Hematopoietic multipotent progenitor cell treated with erythropoietin and hydrocortisone succinate and interleukin-3 and kit ligand, for 6 days (in vitro differentiated cells): ENCODE measurements around the gene PSENEN.

Source experiments
- DNase-seq: peaks from one replicate; pipeline ENCODE4 v3.0.0-alpha.2; 2015

PSENEN gene

GRCh38 chr19:35736913-35737886 is 8.3 kb upstream of the PSENEN start:
- peak; percentile 49 for DNase-seq

- no peak for DNase-seq
These were observed 7.2 kb upstream of the PSENEN start for GRCh38 chr19:35738021-35738886.

DNA sequence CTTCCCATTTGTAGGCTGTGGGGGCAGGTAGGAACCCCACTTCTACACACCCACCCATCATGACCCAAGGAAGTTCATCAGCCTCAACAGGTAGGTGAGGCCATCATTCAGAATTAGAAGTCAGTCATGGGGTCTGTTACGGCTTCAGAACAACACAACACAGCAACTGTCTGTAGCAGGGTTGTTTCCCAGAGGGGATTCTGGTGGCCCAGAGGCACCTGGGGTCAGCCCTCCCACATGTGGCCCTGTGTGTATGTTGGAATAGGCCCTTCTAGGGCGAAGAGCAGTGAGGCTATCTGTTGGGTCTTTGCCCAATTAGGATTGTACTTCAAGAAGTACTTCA is 6.6 kb upstream of the PSENEN start:
- DNase-seq: no peak

DNA sequence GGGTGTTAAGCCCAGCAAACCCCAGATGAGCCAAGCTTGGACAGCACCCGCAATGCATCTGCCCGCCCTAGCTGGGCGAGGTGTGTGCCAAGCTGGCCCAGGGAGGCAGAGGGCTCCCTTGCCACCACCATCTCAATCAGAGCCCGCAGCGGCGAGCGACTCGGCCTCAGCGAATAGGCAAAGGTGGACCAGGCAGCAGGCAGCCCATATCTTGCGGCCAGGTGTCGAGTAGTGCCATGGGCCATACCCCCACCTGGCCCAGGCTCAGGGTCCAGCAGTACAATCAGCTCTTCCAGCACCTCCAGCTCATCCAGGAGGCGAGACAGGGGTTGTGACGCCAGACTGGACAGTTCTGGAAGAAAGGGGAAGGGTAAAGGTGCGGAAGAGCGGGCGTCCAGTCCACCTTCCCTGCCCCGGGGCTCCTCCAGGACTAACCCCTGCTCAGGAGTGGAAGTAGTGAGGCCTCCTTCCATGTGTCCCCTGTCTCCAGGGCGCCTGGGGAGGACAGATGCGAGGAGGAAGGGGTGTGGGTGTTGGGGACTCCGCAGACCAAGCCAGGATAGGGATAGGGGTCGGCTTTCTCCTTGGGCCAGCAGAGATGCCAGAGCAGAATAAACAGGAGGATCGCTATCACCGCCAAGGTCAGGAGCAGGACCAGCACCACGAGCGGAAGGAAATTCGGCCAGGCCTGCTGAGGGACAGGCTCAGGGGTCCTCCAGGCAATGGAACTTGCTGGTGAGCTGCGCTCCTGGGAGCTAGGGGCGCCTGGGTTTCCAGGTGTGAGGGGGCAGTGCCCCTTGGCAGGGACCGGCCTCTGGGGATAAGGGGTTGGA is 6.0 kb upstream of the PSENEN start:
- no peak for DNase-seq

GRCh38 chr19:35740108-35740422 is 5.4 kb upstream of the PSENEN start:
- no peak for DNase-seq

- peak; percentile 100 for DNase-seq
These were observed 4.8 kb upstream of the PSENEN start for GRCh38 chr19:35740423-35741202.

DNA sequence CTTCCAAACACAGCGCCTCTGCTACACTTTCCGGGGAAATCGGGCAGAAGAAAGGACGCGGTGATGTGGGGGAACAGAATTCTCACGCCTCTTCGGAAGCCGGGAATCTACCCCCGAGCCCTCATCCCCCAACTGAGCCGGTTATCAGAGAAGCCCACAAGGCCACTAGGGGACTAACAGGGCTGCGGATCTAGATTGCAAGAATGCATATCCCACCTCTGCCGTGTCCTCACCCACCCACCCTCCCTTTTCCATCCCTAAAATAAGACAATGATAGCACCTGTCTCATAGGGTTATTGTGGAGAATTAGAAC is 4.3 kb upstream of the PSENEN start:
- peak; percentile 78 for DNase-seq

GRCh38 chr19:35742121-35742724 is 3.2 kb upstream of the PSENEN start, which contains the start of gene IGFLR1:
Gene IGFLR1, minus strand, starts transcription at chr19:35742452. Its CDS starts 1,272 bp downstream, at chr19:35741180.
- DNase-seq: peak; percentile 74

DNA sequence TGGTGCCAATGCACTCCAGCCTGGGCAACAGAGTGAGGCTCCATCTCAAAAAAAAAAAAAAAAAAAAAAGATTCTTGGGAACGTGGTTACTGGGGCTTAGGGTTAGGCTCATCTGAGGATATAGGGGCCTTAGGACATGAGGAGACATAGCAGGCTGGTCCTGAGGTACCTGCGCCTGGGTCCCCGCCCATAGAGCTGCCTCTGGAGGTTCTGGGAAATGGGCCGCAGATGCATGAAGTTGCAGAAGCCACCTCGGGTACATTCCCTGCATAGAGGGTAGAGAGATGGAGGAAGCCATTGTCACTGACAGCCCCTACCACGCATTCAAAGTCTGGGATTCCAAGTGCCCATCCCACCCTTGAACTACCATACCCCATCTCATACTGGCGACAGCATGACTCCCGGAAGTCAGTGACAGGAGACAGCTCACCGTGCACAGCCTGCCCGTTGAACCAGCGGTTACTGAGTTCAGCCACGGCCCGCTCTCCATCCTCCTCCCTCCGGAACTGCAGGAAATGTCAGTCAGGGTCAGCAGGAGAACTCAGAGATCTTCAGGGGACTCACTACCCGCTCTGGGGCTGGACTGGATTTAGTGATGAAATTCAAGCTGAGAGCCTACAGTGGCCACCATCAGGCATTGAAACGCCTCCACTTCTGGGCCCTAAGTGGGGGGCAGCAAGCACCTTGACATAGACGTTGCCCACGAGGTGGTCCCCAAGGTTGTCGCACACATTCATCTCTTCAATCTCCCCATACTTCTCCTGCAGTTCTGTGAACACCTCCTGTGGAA is 1.6 kb upstream of the PSENEN start:
- DNase-seq: no peak

- peak; percentile 99 for DNase-seq
These were observed 772 bp upstream of the PSENEN start for GRCh38 chr19:35744430-35745327.

DNA sequence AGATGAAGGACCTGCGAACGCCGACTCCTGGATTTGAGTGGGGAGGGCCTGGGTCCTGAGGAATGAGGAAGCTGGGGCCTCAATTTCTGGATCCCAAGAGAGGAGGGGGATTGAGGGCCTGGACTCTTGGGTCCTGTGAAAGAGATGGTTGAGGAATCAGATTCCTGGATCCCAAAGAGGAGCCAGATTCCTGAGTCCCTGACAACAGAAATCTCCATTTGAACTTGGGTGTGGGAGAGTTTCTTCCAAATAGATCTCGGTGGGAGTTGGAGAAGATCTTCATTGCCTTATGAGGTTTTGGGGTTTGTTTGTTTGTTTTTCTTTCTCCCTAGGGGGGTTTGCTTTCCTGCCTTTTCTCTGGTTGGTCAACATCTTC is 624 bp downstream of the PSENEN start:
- no peak for DNase-seq

GRCh38 chr19:35746531-35746930 is 1.1 kb downstream of the PSENEN start:
- DNase-seq: no peak

GRCh38 chr19:35748106-35749020 is 2.9 kb downstream of the PSENEN start, which contains the start of gene LIN37:
Gene LIN37, plus strand, starts transcription at chr19:35748576. Its CDS starts 149 bp downstream, at chr19:35748725.
- DNase-seq: peak; percentile 100

- no peak for DNase-seq
These were observed 4.7 kb downstream of the PSENEN start for GRCh38 chr19:35750167-35750566.

DNA sequence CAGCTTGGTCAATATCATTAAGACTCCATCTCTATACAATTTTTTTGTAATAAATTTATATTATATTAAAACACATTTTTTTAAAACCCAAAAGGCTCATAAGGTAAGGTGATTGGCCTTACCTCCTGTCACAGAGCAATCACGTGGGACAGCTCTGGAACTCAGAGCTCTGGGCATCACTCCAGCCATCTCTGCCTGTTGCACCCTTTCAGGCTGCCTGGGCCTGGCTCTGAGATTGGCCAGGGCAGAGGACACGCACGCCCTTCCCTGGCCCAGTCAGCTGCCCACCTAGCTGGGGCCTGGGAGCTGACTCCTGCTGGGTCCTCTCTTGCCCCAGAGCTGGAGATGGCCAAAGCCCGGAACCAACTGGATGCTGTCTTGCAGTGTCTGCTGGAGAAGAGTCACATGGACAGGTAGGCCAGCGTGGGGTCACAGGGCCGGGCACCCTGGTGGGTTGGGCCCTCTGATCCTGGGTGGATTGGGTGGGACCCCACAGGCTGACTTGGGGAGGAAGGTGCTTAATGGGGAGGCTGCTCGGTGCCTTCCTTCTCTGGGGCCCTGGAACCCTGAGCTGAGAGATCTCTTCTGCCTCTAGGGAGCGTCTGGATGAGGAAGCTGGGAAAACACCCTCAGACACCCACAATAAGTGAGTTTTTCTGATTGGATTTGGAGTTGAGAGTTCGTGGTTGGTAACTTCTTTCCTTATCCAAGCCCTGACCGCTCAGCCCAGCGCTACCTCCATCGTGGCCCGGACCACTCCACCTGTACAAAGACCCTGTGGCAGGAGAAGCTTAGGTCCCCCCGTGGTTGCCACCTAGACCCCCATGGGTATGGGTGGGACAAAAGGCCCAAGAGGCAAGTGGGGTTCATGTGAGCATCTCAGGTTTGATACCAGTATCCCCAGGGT is 6.6 kb downstream of the PSENEN start:
- DNase-seq: no peak

GRCh38 chr19:35752746-35753350 is 7.4 kb downstream of the PSENEN start:
- no peak for DNase-seq
